Panc1 (cell line): Measurements from ENCODE around the gene CHPT1. TPM values are rescaled to one million over a fixed set of nuclear protein-coding genes. Genes with fewer than 3 reads are reported as not detected.

ENCODE experiments used
- ATAC-seq: fragments of 200-7000 bp; cut with Tn5 transposase; 2 replicates; pipeline ENCODE4 v1.9.1; 2020; ENCODE audit warnings: mild to moderate bottlenecking, moderate library complexity
- BruUV-seq: library from RNA; stranded (reverse); fragments of 400-500 nt; replicated peaks from 2 replicates; lab custom pipeline; 2021; lab: Mats Ljungman, UMichigan
- CTCF ChIA-PET: fragments of 300-600 bp; sonication (Branson Sonifier 250); formaldehyde crosslinking; loops from one replicate; lab custom pipeline; 2022; ENCODE audit warnings: antibody characterized with exemption; lab: Charles Lee
- POLR2A ChIA-PET: fragments of 300-600 bp; sonication (Branson Sonifier 250); formaldehyde crosslinking; loops from one replicate; lab custom pipeline; 2022; ENCODE audit warnings: antibody characterized with exemption; lab: Charles Lee
- DNase-seq: peaks from one replicate; pipeline ENCODE4 v3.0.0-alpha.2; 2010; ENCODE audit warnings: low read depth, low spot score
- H3K27ac ChIP-seq: 2 replicates; pipeline ENCODE4 v1.5.1; 2011; ENCODE audit warnings: mild to moderate bottlenecking, low read length, inconsistent platforms
- H3K27me3 ChIP-seq: fragments of 200-500 bp; sonication (Bioruptor generic); 2 replicates; pipeline ENCODE4 v1.6.0; 2014; ENCODE audit warnings: low read length, inconsistent platforms; ENCODE audit not compliant: control insufficient read depth, insufficient read depth
- H3K36me3 ChIP-seq: fragments of 200-500 bp; sonication (Bioruptor generic); 2 replicates; pipeline ENCODE4 v1.5.1; 2014; ENCODE audit warnings: inconsistent platforms, mild to moderate bottlenecking, low read length, moderate library complexity; ENCODE audit not compliant: control insufficient read depth, insufficient read depth
- H3K4me1 ChIP-seq: 2 replicates; pipeline ENCODE4 v1.5.1; 2011; ENCODE audit warnings: inconsistent platforms, mild to moderate bottlenecking, low read length, moderate library complexity; ENCODE audit not compliant: control insufficient read depth, insufficient read depth
- H3K4me3 ChIP-seq, 2 experiments: 2 replicates each; pipeline ENCODE4 v1.5.1; 2011 to 2012; ENCODE audit warnings: low read depth in 2 of 2, low read length in 2 of 2, mild to moderate bottlenecking in 2 of 2, inconsistent platforms in 1 of 2, moderate library complexity in 1 of 2
- H3K9me3 ChIP-seq: fragments of 200-500 bp; sonication (Bioruptor generic); 2 replicates; pipeline ENCODE4 v1.5.1; 2014; ENCODE audit warnings: low read depth, mild to moderate bottlenecking, inconsistent platforms, low read length, moderate library complexity; ENCODE audit not compliant: control insufficient read depth, insufficient read depth
- POLR2AphosphoS5 ChIP-seq: IDR thresholded peaks from 2 replicates; pipeline ENCODE4 v1.6.1; 2012; ENCODE audit warnings: mild to moderate bottlenecking, low read depth, low read length, moderate library complexity
- REST ChIP-seq, 2 experiments: IDR thresholded peaks; 2 replicates each; pipeline ENCODE4 v1.6.1; 2011 to 2012; ENCODE audit warnings: low read depth in 2 of 2, control low read depth in 1 of 2, low read length in 1 of 2, mild to moderate bottlenecking in 1 of 2, moderate library complexity in 1 of 2; ENCODE audit not compliant: insufficient read depth in 1 of 2
- SIN3A ChIP-seq: IDR thresholded peaks from 2 replicates; pipeline ENCODE4 v1.6.1; 2012; ENCODE audit warnings: low read depth, mild to moderate bottlenecking, low read length, moderate library complexity, borderline replicate concordance; ENCODE audit not compliant: insufficient read depth
- TCF7L2 ChIP-seq: IDR thresholded peaks from 2 replicates; pipeline ENCODE4 v1.6.1; 2011; ENCODE audit warnings: mild to moderate bottlenecking, low read depth, low read length, inconsistent platforms
- in situ Hi-C: cut with HindIII; loops from 2 replicates; pipeline ENCODE4 v1.10.0; 2016; ENCODE audit warnings: low sequenced_read_pairs, low pct_unique_long_range_greater_than_20kb
- intact Hi-C: fragments of 100-400 bp; cut with micrococcal nuclease; formaldehyde crosslinking; loops from one replicate; pipeline ENCODE4 v1.10.0; 2022; ENCODE audit not compliant: unreplicated experiment
- total RNA-seq: library from RNA; stranded (reverse); gene quantifications from one replicate; pipeline ENCODE4 v1.2.1, GENCODE V29; 2021; ENCODE audit not compliant: unreplicated experiment
- TF ChIP-seq, protein P1 (sequence below): fragments of 450-650 bp; IDR thresholded peaks from 2 replicates; pipeline ENCODE4 v1.5.1; 2017; ENCODE audit warnings: mild to moderate bottlenecking

The CHPT1 gene
- total RNA-seq, 1 experiment from 2014 or later, result 78.3 TPM

DNA sequence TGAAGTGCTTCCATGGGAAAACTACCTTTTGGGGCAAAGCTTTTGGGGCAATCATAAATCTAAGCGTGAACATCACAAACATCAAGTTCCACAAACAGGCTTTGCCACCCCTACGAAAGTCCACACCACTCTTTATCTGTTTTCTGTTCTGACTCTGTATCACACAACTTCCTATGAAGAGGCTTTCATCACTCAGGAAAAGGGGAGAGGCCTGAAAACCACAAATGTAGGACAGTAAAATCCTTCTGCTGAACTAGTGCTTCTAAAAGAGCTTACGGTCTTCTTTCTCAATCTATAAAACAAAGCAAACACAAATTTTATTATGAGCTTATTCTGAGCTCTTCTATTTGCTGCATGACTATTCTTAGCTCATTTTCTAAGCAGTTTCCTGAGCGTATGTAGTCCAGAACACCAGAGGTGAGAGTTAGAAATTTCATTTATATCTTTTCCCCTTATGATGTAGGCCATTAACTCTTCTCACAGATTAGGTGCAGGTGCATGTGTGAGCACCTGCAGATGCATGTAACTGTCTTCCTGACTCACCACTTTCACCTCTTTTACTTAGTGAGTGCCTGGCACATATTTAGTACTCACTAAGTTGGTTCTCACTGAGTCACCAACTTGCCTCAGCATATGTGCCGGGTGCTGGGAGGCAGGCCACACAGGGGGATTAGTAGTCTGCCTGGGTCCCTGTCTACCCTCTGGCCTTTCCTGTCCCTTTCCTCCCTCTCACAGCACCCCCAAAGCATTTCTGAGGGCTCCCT lies 74.8 kb downstream of the CHPT1 start:
- Histone ChIP-seq H3K27me3 (no peaks in the 10 kb centered on the region), H3K4me3 (no peak overlapping the region), H3K4me1 (no peaks in the 10 kb centered on the region), H3K27ac (no peak overlapping the region), H3K9me3 (no peaks in the 10 kb centered on the region), H3K36me3 (0 out of 2 replicates have a peak, but pooled peaks cover 2% of the 10 kb centered on the region)
- ATAC-seq, result no peak
- in situ Hi-C loops (no loop called here), intact Hi-C loops (loop anchor here (2.0 kb wide), 1 partner anchor 59 kb away; the partner anchor contains the start of gene GNPTAB)
- no peak for TF ChIP-seq REST (IDR thresholded peaks at IDR 0.05; ENCODE audit: insufficient read depth in 1 of 2, low read depth in 2 of 2, low read length in 1 of 2)
- no peak for TF ChIP-seq SIN3A
- TF ChIP-seq TCF7L2, result no peak
- TF ChIP-seq, protein P1, sequence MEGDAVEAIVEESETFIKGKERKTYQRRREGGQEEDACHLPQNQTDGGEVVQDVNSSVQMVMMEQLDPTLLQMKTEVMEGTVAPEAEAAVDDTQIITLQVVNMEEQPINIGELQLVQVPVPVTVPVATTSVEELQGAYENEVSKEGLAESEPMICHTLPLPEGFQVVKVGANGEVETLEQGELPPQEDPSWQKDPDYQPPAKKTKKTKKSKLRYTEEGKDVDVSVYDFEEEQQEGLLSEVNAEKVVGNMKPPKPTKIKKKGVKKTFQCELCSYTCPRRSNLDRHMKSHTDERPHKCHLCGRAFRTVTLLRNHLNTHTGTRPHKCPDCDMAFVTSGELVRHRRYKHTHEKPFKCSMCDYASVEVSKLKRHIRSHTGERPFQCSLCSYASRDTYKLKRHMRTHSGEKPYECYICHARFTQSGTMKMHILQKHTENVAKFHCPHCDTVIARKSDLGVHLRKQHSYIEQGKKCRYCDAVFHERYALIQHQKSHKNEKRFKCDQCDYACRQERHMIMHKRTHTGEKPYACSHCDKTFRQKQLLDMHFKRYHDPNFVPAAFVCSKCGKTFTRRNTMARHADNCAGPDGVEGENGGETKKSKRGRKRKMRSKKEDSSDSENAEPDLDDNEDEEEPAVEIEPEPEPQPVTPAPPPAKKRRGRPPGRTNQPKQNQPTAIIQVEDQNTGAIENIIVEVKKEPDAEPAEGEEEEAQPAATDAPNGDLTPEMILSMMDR, result no peak
- no peak for TF ChIP-seq POLR2AphosphoS5
- ChIA-PET CTCF (interaction anchor here (0.5 to 0.8 kb wide), 3 partner anchors 58 to 707 kb away, joined by 3 to 5 read pairs (median 3); partner anchors contain the start of gene GNPTAB), POLR2A (no interaction called here)
- BruUV-seq, result no TSS peak
- no peak for DNase-seq

GRCh38 chr12:101773650-101774162 lies 76.3 kb downstream of the CHPT1 start:
- DNase-seq (peak; percentile 33), ATAC-seq (peak; percentile 89)
- TF ChIP-seq, protein P1, result peak; percentile 90
- no peak for TF ChIP-seq SIN3A
- in situ Hi-C loops (no loop called here), intact Hi-C loops (loop anchor here (2.0 kb wide), 1 partner anchor 57 kb away; the partner anchor contains the start of gene GNPTAB)
- Histone ChIP-seq H3K4me1 (no peaks in the 10 kb centered on the region), H3K4me3 (no peak overlapping the region), H3K27me3 (no peaks in the 10 kb centered on the region), H3K36me3 (no peaks in the 10 kb centered on the region), H3K9me3 (no peaks in the 10 kb centered on the region), H3K27ac (no peak overlapping the region)
- no TSS peak for BruUV-seq
- CTCF ChIA-PET, result interaction anchor here (0.7 to 1.2 kb wide), 3 partner anchors 50 to 66 kb away, joined by 3 to 23 read pairs (median 5); partner anchors contain the start of gene GNPTAB
- POLR2A ChIA-PET, result no interaction called here
